NCI-H2029 treated with DMSO at 0.1 percent for 48 hours (cell line): ENCODE measurements around the gene USP26.
"Not testable (repeated sequence)": the region's sequence is repeated elsewhere in the genome, so short reads cannot be mapped to it uniquely, and the experiment has no call there.

ENCODE experiments used
- DNase-seq: peaks from one replicate; lab custom pipeline; 2025; lab: John Stamatoyannopoulos, UW

The USP26 gene

DNA sequence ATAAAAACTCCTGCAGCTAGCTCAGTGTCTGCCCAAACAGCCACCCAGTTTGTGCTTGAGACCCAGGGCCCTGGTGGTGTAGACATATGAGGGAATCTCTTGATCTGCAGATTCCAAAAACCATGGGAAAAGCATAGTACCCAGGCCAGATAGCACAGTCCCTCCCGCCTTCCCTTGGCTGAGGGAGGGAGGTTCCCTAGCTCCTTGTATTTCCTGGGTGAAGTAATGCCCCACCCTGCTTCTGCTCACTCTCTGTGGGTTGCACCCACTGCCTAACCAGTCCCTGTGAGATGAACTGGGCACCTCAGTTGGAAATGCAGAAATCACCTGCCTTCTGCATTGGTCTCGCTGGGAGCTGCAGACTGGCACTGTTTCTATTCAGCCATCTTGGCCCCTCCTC is 54.6 kb downstream of the USP26 start:
- no peak for DNase-seq

DNA sequence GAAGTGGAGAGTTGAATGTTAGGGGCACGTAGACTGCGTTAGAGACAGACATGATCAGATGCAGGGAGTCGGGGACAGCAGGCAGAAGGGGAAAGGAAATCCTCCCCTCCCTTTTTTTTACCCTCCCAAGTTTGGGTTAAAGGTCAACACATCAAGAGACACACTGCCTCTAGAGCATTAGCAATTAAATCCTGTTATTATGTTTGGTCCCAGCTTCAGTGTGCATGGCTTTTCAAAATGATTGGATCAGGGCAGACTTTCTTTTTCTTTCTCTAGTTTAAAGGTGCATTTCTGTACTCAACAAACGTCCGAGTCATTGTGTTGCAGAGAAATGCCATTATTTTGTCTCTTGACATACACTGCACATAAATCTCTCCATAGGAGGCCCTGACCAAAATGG is 63.9 kb downstream of the USP26 start:
- no peak for DNase-seq

DNA sequence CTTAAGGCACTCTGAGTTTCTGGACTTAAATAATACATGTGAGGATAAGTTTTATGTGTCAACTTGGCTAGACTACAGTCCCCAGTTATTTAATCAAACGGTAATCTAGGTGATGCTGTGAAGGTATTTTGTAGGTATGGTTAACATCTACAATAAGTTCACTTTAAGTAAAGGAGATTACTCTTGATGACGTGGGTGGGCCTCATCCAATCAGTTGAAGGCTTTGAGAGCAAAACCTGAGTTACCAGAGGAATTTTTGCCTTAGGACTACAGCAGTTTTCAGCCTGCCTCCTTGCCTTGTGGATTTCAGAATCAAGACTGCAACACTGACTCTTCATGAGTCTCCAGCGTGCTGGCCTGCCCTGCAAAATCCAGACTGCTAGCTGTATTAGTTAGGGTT is 78.7 kb downstream of the USP26 start:
- DNase-seq: no peak

DNA sequence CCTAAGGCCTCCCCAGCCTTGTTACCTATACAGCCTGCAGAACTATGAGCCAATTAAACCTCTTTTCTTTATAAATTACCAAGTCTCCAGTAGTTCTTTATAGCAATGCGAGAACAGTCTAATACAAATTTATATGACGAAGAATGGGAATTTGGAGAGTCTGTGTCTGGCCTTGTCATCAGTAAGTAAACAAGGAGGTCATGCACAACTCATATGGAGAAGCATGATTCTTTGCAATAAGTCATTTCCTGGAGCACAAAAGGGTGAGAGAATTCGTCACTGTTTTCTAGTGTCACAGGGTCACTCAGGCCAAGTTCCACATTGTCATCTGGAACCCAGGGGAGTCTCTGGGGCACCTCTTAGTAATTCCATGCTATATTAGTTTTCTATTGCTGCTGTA is 89.5 kb downstream of the USP26 start:
- DNase-seq: no peak

DNA sequence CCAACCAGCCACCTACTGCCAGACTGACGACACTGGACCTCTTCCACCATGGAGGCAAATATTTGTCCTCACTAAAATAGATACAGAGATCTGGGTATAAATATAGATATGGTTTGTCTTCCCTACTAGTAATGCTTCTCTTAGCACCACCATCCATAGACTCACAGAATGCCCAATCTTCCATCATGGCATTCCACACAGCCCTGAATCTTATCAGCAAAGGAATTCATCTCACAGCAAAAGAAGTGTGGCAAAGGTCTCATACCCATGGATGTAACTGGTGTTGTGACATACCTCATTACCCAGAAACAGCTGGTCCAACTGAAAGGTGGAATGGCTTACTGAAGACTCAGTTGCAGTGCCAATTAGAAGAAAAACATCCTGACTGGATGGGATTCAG is 91.3 kb downstream of the USP26 start:
- no peak for DNase-seq

DNA sequence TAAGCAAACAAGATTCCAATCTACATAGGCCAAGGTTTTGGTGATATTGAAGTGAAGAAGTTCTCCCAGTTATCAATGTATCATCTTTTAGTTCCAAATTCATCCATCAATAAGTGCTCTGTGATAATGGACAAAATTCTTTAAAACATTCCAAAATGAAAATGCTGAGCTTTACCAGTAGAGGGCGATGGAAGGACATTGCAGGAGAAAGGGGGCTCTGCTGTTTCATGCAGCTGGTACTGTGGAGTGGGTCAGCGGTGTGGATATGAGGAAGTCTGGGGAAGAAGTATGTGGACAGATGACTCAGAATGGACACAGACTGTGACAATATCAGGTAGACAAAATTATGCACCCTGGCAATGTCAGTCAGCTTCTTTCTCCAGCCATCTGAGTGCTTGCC is 91.9 kb downstream of the USP26 start:
- DNase-seq: peak; percentile 8

DNA sequence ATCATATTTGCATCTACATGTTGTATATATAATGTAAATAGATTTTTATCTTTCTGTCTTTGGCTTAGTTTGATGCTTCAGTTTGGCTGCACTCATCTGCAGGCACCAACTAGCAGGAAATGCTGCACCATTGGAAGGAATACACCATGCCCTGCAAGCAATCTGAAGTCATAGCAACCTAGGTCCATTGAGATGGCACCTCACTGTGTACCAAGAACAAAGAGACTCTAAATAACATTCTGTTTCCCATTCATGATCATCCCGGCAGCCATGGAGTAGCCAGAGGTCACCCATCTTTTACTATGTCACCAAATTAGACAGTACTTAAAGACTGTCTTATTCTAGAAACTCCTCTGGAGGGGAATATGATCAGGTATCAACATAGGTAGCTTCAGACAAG is 97.7 kb downstream of the USP26 start:
- DNase-seq: no peak

DNA sequence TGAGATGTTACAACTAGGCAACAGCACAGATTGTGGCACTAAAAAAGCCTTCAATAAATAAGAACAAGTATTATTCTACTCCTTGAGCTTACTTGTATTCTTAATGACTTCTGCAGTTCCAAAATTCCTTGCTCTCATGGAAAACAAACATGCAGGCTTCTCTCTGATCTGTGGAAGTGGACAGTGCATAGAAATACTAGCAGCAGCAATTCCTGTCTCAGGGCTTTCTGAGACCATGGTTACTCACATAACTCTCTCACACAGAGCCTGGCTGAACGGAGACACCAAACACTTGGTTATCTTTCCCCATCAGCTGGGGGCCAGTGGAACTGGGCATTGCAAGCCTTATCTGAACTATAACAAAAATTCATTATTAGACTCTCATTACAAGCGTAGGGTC is 106.1 kb downstream of the USP26 start:
- no peak for DNase-seq

DNA sequence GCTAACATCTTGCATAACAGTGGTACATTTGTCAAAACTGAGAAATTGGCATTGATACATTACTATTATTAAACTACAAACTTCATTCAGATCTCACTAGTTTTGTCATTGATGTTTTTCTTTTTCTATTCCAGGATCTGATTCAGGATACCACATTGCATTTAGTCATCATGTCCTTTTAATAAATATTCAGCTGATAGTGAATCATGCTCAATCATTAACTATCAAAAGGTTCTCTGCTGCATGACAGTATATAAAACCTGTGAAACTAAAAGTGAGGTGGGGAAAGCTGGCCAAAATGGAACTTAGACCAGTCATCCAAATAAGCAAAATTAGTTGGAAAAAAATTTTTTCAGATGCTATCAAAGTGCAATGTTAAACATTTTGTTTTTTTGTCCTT is 110.4 kb downstream of the USP26 start:
- no peak for DNase-seq

DNA sequence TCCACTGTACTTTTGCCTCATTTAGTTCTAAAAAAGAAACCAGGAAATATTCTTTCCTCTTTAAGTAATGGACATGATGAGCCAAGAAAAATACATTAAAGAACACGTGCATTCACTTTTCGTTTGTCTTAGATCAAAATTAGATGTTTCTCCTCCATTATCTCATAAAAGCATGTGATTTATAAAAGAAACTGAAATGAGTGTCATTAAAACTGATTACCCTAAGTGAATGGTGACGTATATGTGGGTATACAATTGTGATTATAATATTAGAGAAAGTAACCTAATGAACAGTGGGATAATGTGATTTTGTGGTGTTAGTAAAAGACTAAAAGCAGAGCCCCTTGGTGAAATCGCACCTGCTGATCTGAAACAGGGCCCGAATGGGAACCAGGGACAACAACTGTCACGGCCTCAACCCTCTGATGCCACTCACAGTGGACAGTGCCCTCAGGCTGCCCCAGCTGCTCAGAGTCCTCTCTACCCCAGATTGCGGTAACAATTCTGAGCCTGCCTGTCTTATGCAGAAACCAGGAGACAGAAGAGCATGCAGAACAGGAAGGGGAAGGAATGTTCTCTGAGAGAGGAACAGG is 112.8 kb downstream of the USP26 start:
- DNase-seq: no peak

DNA sequence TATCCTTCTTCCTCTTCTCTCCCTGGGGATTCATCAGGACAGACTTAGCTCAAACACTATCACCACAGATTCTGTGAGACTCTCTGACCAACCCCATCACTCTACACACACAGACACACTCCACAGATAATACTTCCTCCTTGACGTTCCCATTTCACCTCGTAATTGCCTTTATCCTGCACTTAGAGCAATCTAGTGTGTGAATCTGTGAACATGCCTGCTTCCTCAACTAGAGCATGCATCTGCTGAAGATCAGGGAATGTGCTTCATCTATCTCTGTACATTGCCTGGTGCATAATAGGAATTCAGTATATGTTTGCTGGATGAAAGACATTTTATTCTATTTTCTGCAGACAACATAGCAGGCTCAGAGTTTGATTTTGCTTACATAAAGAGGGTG is 113.4 kb downstream of the USP26 start:
- no peak for DNase-seq

DNA sequence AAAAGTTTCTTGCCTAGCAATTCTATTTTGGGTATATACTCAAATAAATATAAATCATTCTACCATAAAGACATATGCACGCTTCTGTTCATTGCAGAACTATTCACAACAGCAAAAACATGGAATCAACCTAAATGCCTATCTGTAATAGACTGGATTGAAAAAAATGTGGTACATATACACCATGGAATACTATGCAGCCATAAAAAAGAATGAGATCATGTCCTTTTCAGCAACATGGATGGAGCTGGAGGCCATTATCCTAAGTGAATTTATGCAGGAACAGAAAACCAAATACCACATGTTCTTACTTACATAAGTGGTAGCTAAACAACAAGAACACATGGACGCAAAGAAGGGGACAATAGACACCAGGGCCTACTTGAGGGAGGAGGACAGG is 116.9 kb downstream of the USP26 start:
- DNase-seq: not testable (repeated sequence)
